ENCODE measurements around the gene PYGO2. TPM values are rescaled to one million over a fixed set of nuclear protein-coding genes. Genes with fewer than 3 reads are reported as not detected.

PYGO2 gene
- polyA plus RNA-seq, 1 donor (not counting 4 experiments of a cell fraction or from before 2014, with no cell fraction given) = 15.1 TPM

GRCh38 chr1:155005076-155006011 lies 43.8 kb upstream of the PYGO2 start:
- Histone ChIP-seq H3K9ac (ENCODE audit: control insufficient read depth, extremely low read depth, insufficient read depth, low read length) (peak overlapping the region; percentile 89), H3K4me3 (ENCODE audit: control insufficient read depth in 2 of 3, extremely low read depth in 1 of 3, insufficient read depth in 2 of 3, low read depth in 1 of 3, low read length in 3 of 3) (peak overlapping the region; percentile 2 to 99 (median 81)), H3K4me1 (ENCODE audit: control insufficient read depth, extremely low read depth, insufficient read depth, low read length) (peaks cover 60% of the 10 kb centered on the region), H3K27me3 (ENCODE audit: control insufficient read depth, extremely low read depth, insufficient read depth, low read length) (no peaks in the 10 kb centered on the region), H3K36me3 (ENCODE audit: control insufficient read depth in 2 of 2, extremely low read depth in 1 of 2, insufficient read depth in 2 of 2, low read length in 2 of 2) (peaks cover 1 to 18% of the 10 kb centered on the region in 2 experiments), H3K9me3 (ENCODE audit: control insufficient read depth, low read depth, low read length) (no peaks in the 10 kb centered on the region), H3K27ac (ENCODE audit: control insufficient read depth, insufficient read depth, low read length) (peak overlapping the region; percentile 76), H2AFZ (ENCODE audit: control insufficient read depth, low read length) (no peak overlapping the region), H3K4me2 (ENCODE audit: control insufficient read depth, extremely low read depth, insufficient read depth, low read depth, low read length) (peak overlapping the region; percentile 92), H3K9me1 (ENCODE audit: control insufficient read depth, extremely low read depth, insufficient read depth, low read length) (no peaks in the 10 kb centered on the region), H3K79me2 (ENCODE audit: control insufficient read depth, insufficient read depth, low read length) (peaks cover 71% of the 10 kb centered on the region), H4K20me1 (ENCODE audit: control insufficient read depth, extremely low read depth, insufficient read depth, low read length) (no peaks in the 10 kb centered on the region)
- DNase-seq (ENCODE audit: low read depth, low spot score) (no peak), FAIRE-seq (peak; percentile 49)
- dilution Hi-C loops (cut with MboI; ENCODE audit: extremely low pct_ligation_motif_present, low sequenced_read_pairs) = no loop called here
- TF ChIP-seq CTCF (optimal IDR thresholded peaks at IDR 0.05 in 1 of 3, IDR thresholded peaks at IDR 0.05 in 1 of 3, conservative IDR thresholded peaks at IDR 0.05 in 1 of 3; ENCODE audit: extremely low read depth in 1 of 3, insufficient read depth in 2 of 3, low read length in 3 of 3) (no peak), EZH2 (IDR thresholded peaks at IDR 0.05; ENCODE audit: low read length) (no peak)

DNA sequence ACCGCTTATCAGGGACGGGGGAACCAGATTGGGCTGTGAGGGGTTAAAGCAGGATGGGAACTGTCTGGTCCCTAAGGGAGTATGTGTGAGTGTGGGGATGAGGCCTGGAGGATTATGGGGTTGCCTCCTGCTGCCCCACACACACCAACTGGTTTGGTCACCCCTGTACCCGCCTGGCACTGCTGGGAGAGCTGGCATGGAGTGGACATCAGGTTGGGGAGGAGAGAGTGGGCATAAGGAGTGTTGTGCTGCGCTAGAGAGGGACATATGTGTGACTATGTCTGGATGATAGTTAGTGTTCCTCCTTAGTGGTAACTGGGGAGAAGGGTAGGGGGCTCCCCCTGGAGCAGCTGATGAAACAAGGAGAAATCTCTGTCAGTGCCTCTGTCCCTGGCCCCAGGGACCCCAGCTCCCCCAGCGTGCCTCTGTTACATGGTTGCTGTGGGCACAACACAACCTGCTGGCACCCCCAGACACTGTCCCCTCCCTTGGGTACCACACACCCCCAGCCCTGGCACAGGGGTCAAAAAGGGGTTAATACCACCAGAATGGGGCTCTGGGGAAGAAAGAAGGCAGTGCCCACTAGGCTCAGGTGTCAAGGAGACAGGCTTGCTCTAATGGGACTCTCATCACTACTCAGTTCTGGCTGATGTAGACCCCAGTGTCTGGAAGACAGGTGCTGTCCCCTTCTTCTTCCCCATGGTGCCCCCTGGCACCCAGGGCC lies 42.9 kb upstream of the PYGO2 start:
- FAIRE-seq = no peak
- Histone ChIP-seq H3K79me2 (ENCODE audit: control insufficient read depth, insufficient read depth, low read length) (peaks cover 63% of the 10 kb centered on the region), H3K27me3 (ENCODE audit: control insufficient read depth, extremely low read depth, insufficient read depth, low read length) (no peaks in the 10 kb centered on the region), H4K20me1 (ENCODE audit: control insufficient read depth, extremely low read depth, insufficient read depth, low read length) (no peaks in the 10 kb centered on the region), H3K4me3 (ENCODE audit: control insufficient read depth in 2 of 3, extremely low read depth in 1 of 3, insufficient read depth in 2 of 3, low read depth in 1 of 3, low read length in 3 of 3) (peak overlapping the region; percentile 81 to 99 (median 81)), H2AFZ (ENCODE audit: control insufficient read depth, low read length) (no peak overlapping the region), H3K9ac (ENCODE audit: control insufficient read depth, extremely low read depth, insufficient read depth, low read length) (peak overlapping the region; percentile 89), H3K4me2 (ENCODE audit: control insufficient read depth, extremely low read depth, insufficient read depth, low read depth, low read length) (peak overlapping the region; percentile 92), H3K27ac (ENCODE audit: control insufficient read depth, insufficient read depth, low read length) (peak overlapping the region; percentile 76), H3K36me3 (ENCODE audit: control insufficient read depth in 2 of 2, extremely low read depth in 1 of 2, insufficient read depth in 2 of 2, low read length in 2 of 2) (peaks cover 1 to 15% of the 10 kb centered on the region in 2 experiments), H3K9me1 (ENCODE audit: control insufficient read depth, extremely low read depth, insufficient read depth, low read length) (no peaks in the 10 kb centered on the region), H3K9me3 (ENCODE audit: control insufficient read depth, low read depth, low read length) (no peaks in the 10 kb centered on the region), H3K4me1 (ENCODE audit: control insufficient read depth, extremely low read depth, insufficient read depth, low read length) (peaks cover 60% of the 10 kb centered on the region)
- dilution Hi-C loops (cut with MboI; ENCODE audit: extremely low pct_ligation_motif_present, low sequenced_read_pairs) = no loop called here
- no peak for TF ChIP-seq EZH2 (IDR thresholded peaks at IDR 0.05; ENCODE audit: low read length)
- no peak for TF ChIP-seq CTCF (optimal IDR thresholded peaks at IDR 0.05 in 1 of 3, IDR thresholded peaks at IDR 0.05 in 1 of 3, conservative IDR thresholded peaks at IDR 0.05 in 1 of 3; ENCODE audit: extremely low read depth in 1 of 3, insufficient read depth in 2 of 3, low read length in 3 of 3)
- no peak for DNase-seq (ENCODE audit: low read depth, low spot score)
